Measurements from ENCODE around the gene SPIRE1.
"Not testable (repeated sequence)": the region's sequence is repeated elsewhere in the genome, so short reads cannot be mapped to it uniquely, and the experiment has no call there.

Gene SPIRE1

GRCh38 chr18:12645751-12646203 lies 12.1 kb downstream of the SPIRE1 start:
- no peak for FAIRE-seq

DNA sequence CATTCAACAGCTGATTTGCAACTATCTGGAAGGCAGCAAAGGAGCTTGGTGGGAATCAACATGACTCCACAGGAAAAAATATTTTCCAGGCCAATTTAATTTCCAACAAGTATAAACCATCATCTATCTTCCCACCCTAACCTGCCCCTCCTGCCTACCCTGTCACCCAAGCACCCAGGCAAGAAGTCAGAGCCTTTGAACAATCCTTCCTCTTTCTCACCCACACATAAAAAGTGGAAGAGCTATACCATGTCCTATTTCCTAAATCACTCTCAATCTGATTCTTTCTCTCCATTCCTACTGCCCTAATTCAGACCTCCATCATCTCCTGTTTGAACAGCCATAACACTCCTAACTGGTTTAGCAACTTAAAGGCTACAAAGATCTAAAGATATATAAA lies 12.7 kb downstream of the SPIRE1 start:
- no peak for FAIRE-seq

GRCh38 chr18:12643756-12644155 lies 14.2 kb downstream of the SPIRE1 start:
- FAIRE-seq = not testable (repeated sequence)

DNA sequence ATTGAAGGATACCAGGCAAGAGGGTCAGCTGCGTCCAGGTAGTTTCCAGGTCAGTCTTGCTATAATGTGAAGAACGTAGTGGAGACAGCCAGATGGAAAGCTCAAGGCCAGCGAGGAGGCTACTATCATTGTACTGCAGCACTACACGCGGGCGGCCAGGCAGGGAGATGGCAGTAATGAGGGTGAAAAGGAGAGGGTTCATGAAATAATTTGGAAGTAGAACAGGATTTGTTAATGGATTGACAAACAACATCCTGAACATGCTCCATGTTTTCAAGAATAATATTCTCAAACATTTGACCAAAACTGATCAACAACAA lies 17.1 kb downstream of the SPIRE1 start:
- no peak for FAIRE-seq

GRCh38 chr18:12639990-12640880 lies 17.7 kb downstream of the SPIRE1 start:
- FAIRE-seq = no peak

GRCh38 chr18:12638644-12639124 lies 19.2 kb downstream of the SPIRE1 start:
- no peak for FAIRE-seq

- no peak for FAIRE-seq
These were observed 19.8 kb downstream of the SPIRE1 start for GRCh38 chr18:12637901-12638643.

DNA sequence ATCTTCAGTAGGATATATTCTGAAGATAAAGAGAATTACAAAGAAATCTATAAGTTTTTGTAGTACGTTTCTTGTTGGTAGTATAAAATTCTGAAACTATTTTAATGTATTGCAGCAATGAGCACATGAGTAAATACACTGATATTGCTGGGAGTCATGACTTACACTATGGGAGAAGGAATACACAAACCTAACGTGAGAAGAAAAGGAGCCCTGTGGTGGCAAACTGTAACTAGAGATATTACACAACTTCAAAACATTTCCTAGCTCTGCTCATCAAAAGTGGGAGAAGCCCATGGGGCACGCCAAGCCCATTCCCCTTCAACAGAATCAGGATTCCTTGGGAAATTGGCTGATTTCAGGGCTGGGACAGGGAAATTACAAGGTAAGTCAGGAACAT lies 20.5 kb downstream of the SPIRE1 start:
- no peak for FAIRE-seq

DNA sequence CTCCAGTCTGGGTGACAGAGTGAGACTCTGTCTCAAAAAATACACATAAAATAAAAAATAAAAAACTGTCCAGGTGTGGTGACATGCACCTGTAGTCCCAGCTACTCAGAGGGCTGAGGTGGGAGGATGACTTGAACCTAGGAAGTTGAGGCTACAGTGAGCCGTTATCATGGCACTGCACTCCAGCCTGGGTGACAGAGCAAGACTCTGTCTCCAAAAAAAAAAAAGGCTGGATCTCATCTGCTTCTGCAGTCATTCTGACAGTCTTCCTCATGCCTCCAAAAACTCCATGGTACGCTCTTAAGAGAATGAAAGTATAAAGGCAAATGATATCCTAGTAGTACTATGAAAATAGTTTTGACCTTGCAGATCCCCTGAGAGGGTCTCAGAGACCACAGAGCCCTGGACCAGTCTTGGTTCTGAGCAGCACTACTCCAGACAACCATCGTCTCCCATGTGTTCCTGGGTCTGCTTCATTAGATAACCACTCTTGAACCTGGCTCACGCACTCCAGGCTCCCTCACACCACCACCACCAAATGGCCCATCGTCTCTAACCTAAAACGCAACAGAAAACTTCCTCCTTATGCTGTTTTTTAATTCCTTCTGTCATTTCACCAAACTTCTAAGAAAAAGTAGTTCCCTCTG lies 26.0 kb downstream of the SPIRE1 start:
- FAIRE-seq = no peak

DNA sequence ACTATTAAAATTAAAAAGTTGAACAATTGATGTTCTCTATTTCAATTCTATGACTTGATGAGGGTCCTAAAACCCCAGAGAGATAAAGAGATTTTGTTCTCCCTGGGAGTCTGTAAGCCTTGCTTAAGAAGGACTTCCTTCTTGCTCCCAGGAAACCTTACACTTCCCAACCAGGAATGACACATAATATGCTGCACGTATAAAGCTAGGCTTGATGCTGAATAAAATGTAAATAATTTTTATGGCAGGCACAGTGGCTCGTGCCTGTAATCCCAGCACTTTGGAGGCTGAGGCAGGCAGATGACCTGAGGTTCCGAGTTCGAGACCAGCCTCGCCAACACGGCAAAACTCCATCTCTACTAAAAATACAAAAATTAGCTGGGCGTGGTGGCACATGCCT lies 27.8 kb downstream of the SPIRE1 start:
- no peak for FAIRE-seq

DNA sequence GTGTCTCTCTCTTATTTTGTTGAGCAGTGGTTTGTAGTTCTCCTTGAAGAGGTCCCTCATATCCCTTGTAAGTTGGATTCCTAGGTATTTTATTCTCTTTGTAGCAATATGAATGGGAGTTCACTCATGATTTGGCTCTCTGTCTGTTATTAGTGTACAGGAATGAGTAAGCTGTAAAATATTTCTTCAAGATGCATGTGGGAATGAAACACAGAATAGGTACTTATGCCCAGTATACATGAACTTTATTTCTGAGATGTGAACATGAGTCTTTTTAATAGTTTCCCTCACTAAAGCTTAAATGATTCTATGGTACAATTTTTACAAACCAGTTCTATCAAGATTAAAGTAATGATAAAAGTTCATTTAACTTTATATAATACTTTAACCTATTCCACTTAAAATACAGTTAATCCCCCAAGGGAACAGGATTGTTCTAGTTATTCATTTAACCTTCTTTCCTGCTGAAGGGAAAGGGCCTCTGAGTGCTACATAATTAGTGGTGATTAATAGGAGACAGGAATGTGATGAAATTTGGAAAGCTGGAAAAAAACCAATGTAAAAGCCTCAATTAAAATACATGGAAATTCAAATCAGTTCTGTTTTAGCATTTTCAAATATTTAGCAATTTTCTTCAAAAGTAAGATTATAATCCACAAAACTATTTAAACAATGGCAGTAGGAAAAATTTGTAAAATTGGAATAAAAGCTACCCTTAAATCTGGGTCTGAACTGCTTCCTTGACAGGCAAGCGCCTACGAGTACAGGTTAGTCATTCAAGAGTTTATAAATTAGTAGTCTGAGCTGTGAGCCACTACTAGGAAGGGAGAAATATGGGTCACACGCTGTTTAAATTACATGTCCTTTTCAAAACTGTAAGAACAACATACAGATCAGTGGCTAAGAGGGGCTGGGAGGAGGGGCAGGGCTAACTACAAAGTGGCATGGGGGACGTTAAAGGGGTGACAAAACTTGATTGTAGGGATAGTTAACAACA lies 28.9 kb downstream of the SPIRE1 start:
- FAIRE-seq = no peak

DNA sequence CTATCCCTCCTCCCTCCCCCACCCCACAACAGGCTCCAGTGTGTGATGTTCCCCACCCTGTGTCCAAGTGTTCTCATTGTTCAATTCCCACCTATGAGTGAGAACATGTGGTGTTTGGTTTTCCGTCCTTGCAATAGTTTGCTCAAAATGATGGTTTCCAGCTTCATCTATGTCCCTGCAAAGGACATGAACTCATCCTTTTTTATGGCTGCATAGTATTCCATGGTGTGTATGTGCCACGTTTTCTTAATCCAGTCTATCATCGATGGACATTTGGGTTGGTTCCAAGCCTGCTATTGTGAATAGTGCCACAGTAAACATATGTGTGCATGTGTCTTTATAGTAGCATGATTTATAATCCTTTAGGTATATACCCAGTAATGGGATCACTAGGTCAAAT lies 30.7 kb downstream of the SPIRE1 start:
- FAIRE-seq = not testable (repeated sequence)

GRCh38 chr18:12625241-12625640 lies 32.7 kb downstream of the SPIRE1 start:
- no peak for FAIRE-seq

DNA sequence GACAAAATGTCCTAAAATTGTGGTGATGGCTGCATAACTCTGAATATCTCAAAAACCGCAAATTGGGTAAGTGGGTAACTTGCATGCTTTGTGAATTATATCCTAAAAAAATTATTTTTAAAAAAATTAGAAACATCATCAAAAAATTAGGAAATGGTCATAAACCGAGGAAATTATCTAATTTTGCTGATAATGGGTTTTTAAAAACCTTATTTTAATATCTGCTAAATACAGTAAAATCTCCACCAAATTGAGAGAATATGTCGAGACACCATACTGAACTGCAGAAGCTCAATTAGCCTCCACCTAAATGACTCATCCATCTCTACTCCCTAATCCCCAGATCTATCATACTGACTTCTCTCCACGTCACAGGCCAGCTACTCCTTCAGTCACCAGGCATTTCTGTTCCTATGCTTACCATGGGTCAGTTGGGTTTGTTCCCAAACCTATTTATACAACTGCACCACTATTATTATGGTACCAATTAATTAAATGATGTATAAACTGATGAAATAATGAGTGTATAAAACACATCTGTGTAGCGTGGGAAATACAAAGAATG lies 36.1 kb downstream of the SPIRE1 start:
- no peak for FAIRE-seq

- no peak for FAIRE-seq
These were observed 42.2 kb downstream of the SPIRE1 start for GRCh38 chr18:12615748-12616147.

DNA sequence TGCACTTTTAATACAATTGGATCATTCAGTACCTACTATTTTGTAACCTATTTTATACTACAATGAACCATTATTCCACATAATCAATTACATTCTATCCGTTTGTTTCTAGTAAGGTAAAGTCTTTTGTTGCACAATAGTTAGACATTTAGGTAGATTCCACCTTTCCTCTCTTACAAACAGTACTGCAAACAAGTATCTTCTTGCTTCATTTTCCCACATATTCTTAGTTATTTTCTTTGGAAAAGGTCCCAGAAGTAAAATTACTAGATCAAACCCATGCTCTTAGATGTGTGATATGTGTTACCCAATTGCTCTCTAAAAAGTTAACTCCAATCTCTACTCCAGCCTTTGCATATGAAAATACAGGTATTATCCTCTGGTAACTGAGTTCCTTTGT lies 49.6 kb downstream of the SPIRE1 start:
- FAIRE-seq = no peak

GRCh38 chr18:12606592-12607315 lies 51.2 kb downstream of the SPIRE1 start:
- no peak for FAIRE-seq

- no peak for FAIRE-seq
These were observed 53.4 kb downstream of the SPIRE1 start for GRCh38 chr18:12604445-12605007.

DNA sequence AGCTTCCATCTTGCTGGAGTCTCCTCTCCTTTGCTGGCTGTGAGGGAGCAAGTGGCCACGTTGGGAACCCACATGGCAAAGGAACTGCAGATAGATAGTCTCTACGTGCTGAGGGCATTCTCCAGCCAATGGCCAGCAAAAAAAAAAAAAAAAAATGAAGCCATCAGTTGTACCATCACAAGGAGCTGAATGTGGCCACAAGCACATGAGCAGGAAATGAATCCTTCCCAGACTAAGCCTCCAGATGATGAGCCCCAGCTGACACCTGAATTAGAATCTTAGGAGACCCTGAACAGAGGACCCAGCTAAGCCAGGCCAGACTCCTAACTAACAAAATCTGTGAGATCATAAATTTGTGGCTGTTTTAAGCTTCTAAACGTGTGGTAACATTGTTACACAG lies 57.9 kb downstream of the SPIRE1 start:
- no peak for FAIRE-seq

GRCh38 chr18:12599543-12599942 lies 58.4 kb downstream of the SPIRE1 start:
- no peak for FAIRE-seq

Measured in endometrium (tissue), 2 donors.